WTC11 (cell line): ENCODE measurements around the gene TPST2. TPM values are rescaled to one million over a fixed set of nuclear protein-coding genes. Genes with fewer than 3 reads are reported as not detected.

Experiments
- ATAC-seq: fragments of 200-7000 bp; cut with Tn5 transposase; 2 replicates; pipeline ENCODE4 v1.10.0; 2021; ENCODE audit warnings: mild to moderate bottlenecking, moderate library complexity
- CTCF ChIA-PET: fragments of 300-600 bp; sonication (Branson Sonifier 250); formaldehyde crosslinking; loops from one replicate; lab custom pipeline; 2021; ENCODE audit warnings: antibody characterized with exemption; lab: Charles Lee
- POLR2A ChIA-PET: fragments of 350-600 bp; sonication (Branson Sonifier 250); formaldehyde crosslinking; loops from one replicate; lab custom pipeline; 2021; ENCODE audit warnings: antibody characterized with exemption; lab: Charles Lee
- DNase-seq: peaks from one replicate; pipeline ENCODE4 v3.0.0; 2021; ENCODE audit warnings: low spot score
- H3K27ac Mint-ChIP-seq: 2 replicates; pipeline ENCODE4 v1.8.0; 2021; ENCODE audit warnings: mixed read lengths
- H3K27me3 Mint-ChIP-seq: 2 replicates; pipeline ENCODE4 v1.8.0; 2021; ENCODE audit warnings: low read depth, mild to moderate bottlenecking, moderate library complexity, mixed read lengths
- H3K36me3 Mint-ChIP-seq: 2 replicates; pipeline ENCODE4 v1.8.0; 2021; ENCODE audit warnings: mixed read lengths
- H3K4me1 Mint-ChIP-seq: 2 replicates; pipeline ENCODE4 v1.8.0; 2022; ENCODE audit warnings: mixed read lengths
- H3K4me3 Mint-ChIP-seq: 2 replicates; pipeline ENCODE4 v1.8.0; 2021; ENCODE audit warnings: mild to moderate bottlenecking, moderate library complexity, mixed read lengths
- H3K9me3 Mint-ChIP-seq: 2 replicates; pipeline ENCODE4 v1.8.0; 2021; ENCODE audit warnings: mixed read lengths
- ATF3 ChIP-seq: sonication (generic); formaldehyde crosslinking; conservative IDR thresholded peaks from 2 replicates; pipeline ENCODE4 v1.8.1; 2022; ENCODE audit warnings: mild to moderate bottlenecking, missing genetic modification reagents
- CREM ChIP-seq: sonication (generic); formaldehyde crosslinking; IDR thresholded peaks from 2 replicates; pipeline ENCODE4 v1.8.1; 2022; ENCODE audit warnings: mild to moderate bottlenecking, missing genetic modification reagents, moderate library complexity
- E2F4 ChIP-seq: sonication (generic); formaldehyde crosslinking; IDR thresholded peaks from 2 replicates; pipeline ENCODE4 v1.8.1; 2022; ENCODE audit warnings: low read depth, mild to moderate bottlenecking, moderate library complexity, missing genetic modification reagents, borderline replicate concordance
- E2F5 ChIP-seq: sonication (generic); formaldehyde crosslinking; IDR thresholded peaks from 2 replicates; pipeline ENCODE4 v1.8.1; 2022; ENCODE audit warnings: mild to moderate bottlenecking, moderate library complexity, missing genetic modification reagents
- ELF4 ChIP-seq: sonication (generic); formaldehyde crosslinking; IDR thresholded peaks from 2 replicates; pipeline ENCODE4 v1.8.1; 2022; ENCODE audit warnings: low read depth, mild to moderate bottlenecking, moderate library complexity, missing genetic modification reagents
- EMX1 ChIP-seq: fragments of 250-450 bp; sonication (Bioruptor Pico); IDR thresholded peaks from 2 replicates; pipeline ENCODE4 v1.8.0; 2021; ENCODE audit warnings: mild to moderate bottlenecking
- GRHL2 ChIP-seq: fragments of 250-450 bp; sonication (Bioruptor Pico); IDR thresholded peaks from 2 replicates; pipeline ENCODE4 v1.8.0; 2022; ENCODE audit warnings: mild to moderate bottlenecking, moderate library complexity; ENCODE audit not compliant: insufficient replicate concordance, severe bottlenecking
- JAZF1 ChIP-seq: fragments of 250-450 bp; sonication (Bioruptor Pico); IDR thresholded peaks from 2 replicates; pipeline ENCODE4 v1.9.0; 2021; ENCODE audit warnings: moderate library complexity, mild to moderate bottlenecking, inconsistent platforms
- KAT7 ChIP-seq: sonication (generic); formaldehyde crosslinking; IDR thresholded peaks from 2 replicates; pipeline ENCODE4 v1.8.1; 2023; ENCODE audit warnings: missing genetic modification reagents, mild to moderate bottlenecking, borderline replicate concordance
- NFE2L1 ChIP-seq: sonication (generic); formaldehyde crosslinking; IDR thresholded peaks from 2 replicates; pipeline ENCODE4 v1.8.1; 2023; ENCODE audit warnings: missing genetic modification reagents
- NFYB ChIP-seq: sonication (generic); formaldehyde crosslinking; conservative IDR thresholded peaks from 2 replicates; pipeline ENCODE4 v1.8.0; 2022; ENCODE audit warnings: low read depth, missing genetic modification reagents
- TP53 ChIP-seq: sonication (generic); formaldehyde crosslinking; IDR thresholded peaks from 2 replicates; pipeline ENCODE4 v1.8.1; 2023; ENCODE audit warnings: mild to moderate bottlenecking, missing genetic modification reagents
- USF2 ChIP-seq: sonication (generic); formaldehyde crosslinking; IDR thresholded peaks from 2 replicates; pipeline ENCODE4 v1.8.1; 2023; ENCODE audit warnings: mild to moderate bottlenecking, missing genetic modification reagents, moderate library complexity
- ZBTB21 ChIP-seq: sonication (generic); formaldehyde crosslinking; IDR thresholded peaks from 2 replicates; pipeline ENCODE4 v1.8.1; 2023; ENCODE audit warnings: mild to moderate bottlenecking, missing genetic modification reagents, borderline replicate concordance
- ZNF121 ChIP-seq: sonication (generic); formaldehyde crosslinking; IDR thresholded peaks from 2 replicates; pipeline ENCODE4 v1.8.0; 2023; ENCODE audit warnings: missing genetic modification reagents
- ZNF425 ChIP-seq: fragments of 250-450 bp; sonication (Bioruptor Pico); conservative IDR thresholded peaks from 2 replicates; pipeline ENCODE4 v1.9.0; 2021; ENCODE audit warnings: mild to moderate bottlenecking
- ZNF532 ChIP-seq: fragments of 250-450 bp; sonication (Bioruptor Pico); IDR thresholded peaks from 2 replicates; pipeline ENCODE4 v1.9.0; 2021; ENCODE audit warnings: mild to moderate bottlenecking, borderline replicate concordance
- total RNA-seq: library from RNA; stranded (reverse); gene quantifications from 3 replicates; pipeline ENCODE4 v1.2.3, GENCODE V29; 2021

Gene TPST2
- total RNA-seq, 1 experiment from 2014 or later = 84.2 TPM

GRCh38 chr22:26492220-26492619 is 97.7 kb downstream of the TPST2 start (continued):
- no peak for TF ChIP-seq CREM (CRISPR knock-in tag)

GRCh38 chr22:26489447-26490036 is 100.4 kb downstream of the TPST2 start:
- H3K4me1 Mint-ChIP-seq = peaks cover 7% of the 10 kb centered on the region
- no peak overlapping the region for H3K4me3 Mint-ChIP-seq
- ChIA-PET CTCF (no interaction called here), POLR2A (no interaction called here)
- H3K27me3 Mint-ChIP-seq = no peaks in the 10 kb centered on the region
- no peaks in the 10 kb centered on the region for H3K9me3 Mint-ChIP-seq
- DNase-seq (no peak), ATAC-seq (no peak)
- no peak overlapping the region; the same call in 1 of the 2 replicates for H3K27ac Mint-ChIP-seq
- peaks cover 64% of the 10 kb centered on the region for H3K36me3 Mint-ChIP-seq
- no peak for TF ChIP-seq TP53 (CRISPR knock-in tag)

- Mint-ChIP-seq H3K4me3 (no peak overlapping the region), H3K9me3 (no peaks in the 10 kb centered on the region), H3K4me1 (peaks cover 12% of the 10 kb centered on the region), H3K27me3 (no peaks in the 10 kb centered on the region)
- POLR2A ChIA-PET = no interaction called here
- DNase-seq = no peak
- TF ChIP-seq ELF4 (CRISPR knock-in tag) (no peak), E2F5 (no peak), GRHL2 (CRISPR knock-in tag) (no peak), NFYB (CRISPR knock-in tag) (no peak), E2F4 (CRISPR knock-in tag) (no peak), ZNF532 (no peak)
- TF ChIP-seq, all 79 proteins: peak for 0
- no peak overlapping the region for H3K27ac Mint-ChIP-seq
- CTCF ChIA-PET = no interaction called here
- H3K36me3 Mint-ChIP-seq = peaks cover 51% of the 10 kb centered on the region
- ATAC-seq = no peak
Measured at GRCh38 chr22:26487996-26488395, 101.9 kb downstream of the TPST2 start.

GRCh38 chr22:26486394-26486793 is 103.5 kb downstream of the TPST2 start:
- Mint-ChIP-seq H3K27ac (no peak overlapping the region), H3K36me3 (peaks cover 39% of the 10 kb centered on the region), H3K27me3 (no peaks in the 10 kb centered on the region), H3K9me3 (no peaks in the 10 kb centered on the region), H3K4me3 (no peak overlapping the region), H3K4me1 (peaks cover 27% of the 10 kb centered on the region)
- ATAC-seq (no peak), DNase-seq (no peak)
- CTCF ChIA-PET = interaction anchor here (0.9 kb wide), 1 partner anchor 17 kb away, joined by 3 read pairs; no protein-coding TSS in a partner anchor
- POLR2A ChIA-PET = no interaction called here
- TF ChIP-seq ATF3 (CRISPR knock-in tag) (no peak), KAT7 (no peak), USF2 (CRISPR knock-in tag) (no peak), NFE2L1 (CRISPR knock-in tag) (no peak), ZNF121 (CRISPR knock-in tag) (no peak), ZNF425 (CRISPR knock-in tag) (no peak), EMX1 (CRISPR knock-in tag) (no peak), ZBTB21 (CRISPR knock-in tag) (no peak), JAZF1 (CRISPR knock-in tag) (no peak), E2F5 (no peak)
